ENCODE results near the gene GPR135. TPM values are rescaled to one million over a fixed set of nuclear protein-coding genes. Genes with fewer than 3 reads are reported as not detected.
A peak's percentile ranks its signal among the peaks of the same experiment; 100 is the strongest.

Gene GPR135
- polyA plus RNA-seq (0.32 to 0.90 TPM (median 0.45 TPM) in 3 replicates), polyA minus RNA-seq (0.66 to 2.5 TPM (median 0.85 TPM) in 3 replicates)
- polyA plus RNA-seq (2011; ENCODE audit: low read depth) = 0.82 TPM
- 0.06 and 0.18 TPM in 2 replicates for polyA plus RNA-seq (2011; cell fraction: cytosol; rRNA removed)
- polyA plus RNA-seq (2011; cell fraction: nucleus; rRNA removed) = 2.8 and 3.4 TPM in 2 replicates
- 0.29 and 0.58 TPM in 2 replicates for polyA plus RNA-seq (2012; ENCODE audit: low replicate concordance)
- polyA minus RNA-seq (2011; cell fraction: cytosol; rRNA and poly(A)+ RNA removed) = not detected
- polyA minus RNA-seq (2011; cell fraction: nucleus; rRNA and poly(A)+ RNA removed) = 3.6 and 7.2 TPM in 2 replicates

- DNase-seq (ENCODE audit: low read depth, low spot score) = no peak
- H2AFZ ChIP-seq (ENCODE audit: control insufficient read depth, low read length) = peak within 1 kb of the TSS; percentile 66
Measured at GRCh38 chr14:59465316-59466135, at the start of gene GPR135. GPR135 (minus strand) TSS chr14:59465380; CDS start chr14:59465226, 154 bp downstream.

GRCh38 chr14:59511916-59512575 lies 46.9 kb upstream of the GPR135 start:
- Histone ChIP-seq H3K4me2 (ENCODE audit: control insufficient read depth, extremely low read depth, insufficient read depth, low read depth, low read length) (no peak overlapping the region), H3K9me1 (ENCODE audit: control insufficient read depth, extremely low read depth, insufficient read depth, low read length) (no peaks in the 10 kb centered on the region), H3K9me3 (ENCODE audit: control insufficient read depth, low read depth, low read length) (no peaks in the 10 kb centered on the region), H3K27ac (ENCODE audit: control insufficient read depth, insufficient read depth, low read length) (no peak overlapping the region), H3K9ac (ENCODE audit: control insufficient read depth, extremely low read depth, insufficient read depth, low read length) (no peak overlapping the region), H4K20me1 (ENCODE audit: control insufficient read depth, extremely low read depth, insufficient read depth, low read length) (no peaks in the 10 kb centered on the region), H3K27me3 (ENCODE audit: control insufficient read depth, extremely low read depth, insufficient read depth, low read length) (no peaks in the 10 kb centered on the region), H3K79me2 (ENCODE audit: control insufficient read depth, insufficient read depth, low read length) (no peaks in the 10 kb centered on the region), H2AFZ (ENCODE audit: control insufficient read depth, low read length) (no peak overlapping the region), H3K4me3 (ENCODE audit: control insufficient read depth in 2 of 3, extremely low read depth in 1 of 3, insufficient read depth in 2 of 3, low read depth in 1 of 3, low read length in 3 of 3) (no peak overlapping the region), H3K36me3 (ENCODE audit: control insufficient read depth in 2 of 2, extremely low read depth in 1 of 2, insufficient read depth in 2 of 2, low read length in 2 of 2) (no peaks in the 10 kb centered on the region), H3K4me1 (ENCODE audit: control insufficient read depth, extremely low read depth, insufficient read depth, low read length) (no peaks in the 10 kb centered on the region)
- DNase-seq (ENCODE audit: low read depth, low spot score) (no peak), FAIRE-seq (no peak)
- peak; percentile 36 to 43 (median 42) for TF ChIP-seq CTCF (optimal IDR thresholded peaks at IDR 0.05 in 1 of 3, IDR thresholded peaks at IDR 0.05 in 1 of 3, conservative IDR thresholded peaks at IDR 0.05 in 1 of 3; ENCODE audit: extremely low read depth in 1 of 3, insufficient read depth in 2 of 3, low read length in 3 of 3)
- no peak for TF ChIP-seq EZH2 (IDR thresholded peaks at IDR 0.05; ENCODE audit: low read length)
- dilution Hi-C loops (cut with MboI; ENCODE audit: extremely low pct_ligation_motif_present, low sequenced_read_pairs) = no loop called here

More at GRCh38 chr14:59465316-59466135, at the start of gene GPR135:
- H3K9ac ChIP-seq (ENCODE audit: control insufficient read depth, extremely low read depth, insufficient read depth, low read length) = peak within 1 kb of the TSS; percentile 13
- dilution Hi-C loops (cut with MboI; ENCODE audit: extremely low pct_ligation_motif_present, low sequenced_read_pairs) = no loop called here
- H3K36me3 ChIP-seq (ENCODE audit: control insufficient read depth in 2 of 2, extremely low read depth in 1 of 2, insufficient read depth in 2 of 2, low read length in 2 of 2) = peaks cover 0 to 10% of the 10 kb centered on the region in 2 experiments
- H3K79me2 ChIP-seq (ENCODE audit: control insufficient read depth, insufficient read depth, low read length) = no peaks in the 10 kb centered on the region
- H3K4me3 ChIP-seq (ENCODE audit: control insufficient read depth in 2 of 3, extremely low read depth in 1 of 3, insufficient read depth in 2 of 3, low read depth in 1 of 3, low read length in 3 of 3) = peak within 1 kb of the TSS; percentile 22 to 57 (median 22)
- no peaks in the 10 kb centered on the region for H3K9me1 ChIP-seq (ENCODE audit: control insufficient read depth, extremely low read depth, insufficient read depth, low read length)
- H3K27ac ChIP-seq (ENCODE audit: control insufficient read depth, insufficient read depth, low read length) = no peak within 1 kb of the TSS
- peak within 1 kb of the TSS; percentile 68 for H3K4me2 ChIP-seq (ENCODE audit: control insufficient read depth, extremely low read depth, insufficient read depth, low read depth, low read length)
- no peaks in the 10 kb centered on the region for H3K9me3 ChIP-seq (ENCODE audit: control insufficient read depth, low read depth, low read length)
- H3K27me3 ChIP-seq (ENCODE audit: control insufficient read depth, extremely low read depth, insufficient read depth, low read length) = no peaks in the 10 kb centered on the region
- no peak for FAIRE-seq
- TF ChIP-seq EZH2 (IDR thresholded peaks at IDR 0.05; ENCODE audit: low read length) (no peak), CTCF (optimal IDR thresholded peaks at IDR 0.05 in 1 of 3, IDR thresholded peaks at IDR 0.05 in 1 of 3, conservative IDR thresholded peaks at IDR 0.05 in 1 of 3; ENCODE audit: extremely low read depth in 1 of 3, insufficient read depth in 2 of 3, low read length in 3 of 3) (no peak)
- no peaks in the 10 kb centered on the region for H4K20me1 ChIP-seq (ENCODE audit: control insufficient read depth, extremely low read depth, insufficient read depth, low read length)
- H3K4me1 ChIP-seq (ENCODE audit: control insufficient read depth, extremely low read depth, insufficient read depth, low read length) = peaks cover 3% of the 10 kb centered on the region
